HG03039 (cell line): Measurements from ENCODE around the gene HOXC4.

Experiments
- ATAC-seq: cut with Tn5 transposase; IDR thresholded peaks from one replicate; pipeline ENCODE4 v1.9.1; 2021; ENCODE audit warnings: mild to moderate bottlenecking, moderate library complexity; ENCODE audit not compliant: unreplicated experiment

The HOXC4 gene

GRCh38 chr12:54015018-54015931 is 38.4 kb upstream of the HOXC4 start:
- ATAC-seq = no peak

- ATAC-seq = no peak
Observed at GRCh38 chr12:54016051-54016450, 37.6 kb upstream of the HOXC4 start.

GRCh38 chr12:54016478-54016964 is 37.1 kb upstream of the HOXC4 start:
- ATAC-seq = no peak

GRCh38 chr12:54017027-54017788 is 36.4 kb upstream of the HOXC4 start:
- peak; percentile 11 for ATAC-seq

- peak; percentile 56 for ATAC-seq
Observed at GRCh38 chr12:54017878-54018467, 35.7 kb upstream of the HOXC4 start.

- no peak for ATAC-seq
Observed at GRCh38 chr12:54018468-54018984, 35.1 kb upstream of the HOXC4 start.

- ATAC-seq = no peak
Observed at GRCh38 chr12:54019091-54019811, 34.4 kb upstream of the HOXC4 start.

- no peak for ATAC-seq
Observed at GRCh38 chr12:54019924-54020590, 33.6 kb upstream of the HOXC4 start.

GRCh38 chr12:54020591-54021405 is 32.8 kb upstream of the HOXC4 start:
- no peak for ATAC-seq

GRCh38 chr12:54021432-54022013 is 32.1 kb upstream of the HOXC4 start:
- no peak for ATAC-seq

GRCh38 chr12:54022960-54023884 is 30.4 kb upstream of the HOXC4 start:
- ATAC-seq = no peak

GRCh38 chr12:54024127-54024526 is 29.5 kb upstream of the HOXC4 start:
- no peak for ATAC-seq

- no peak for ATAC-seq
Observed at GRCh38 chr12:54024581-54025305, 28.9 kb upstream of the HOXC4 start.

- ATAC-seq = no peak
Observed at GRCh38 chr12:54025499-54026405, 27.9 kb upstream of the HOXC4 start.

- no peak for ATAC-seq
Observed at GRCh38 chr12:54026640-54027441, 26.8 kb upstream of the HOXC4 start.
